Right lobe of liver (tissue), 4 donors: ENCODE data around the gene ADGRB3.
"Not testable (repeated sequence)": the region's sequence is repeated elsewhere in the genome, so short reads cannot be mapped to it uniquely, and the experiment has no call there.

Experiments used
- CTCF ChIP-seq, 4 donors: fragments of 200-600 bp in 3 of 4; fragments of 450-650 bp in 1 of 4; IDR thresholded peaks; one replicate each; pipeline versions ENCODE4 v1.5.1 to v1.8.0; 2016 to 2022; ENCODE audit warnings: antibody characterized with exemption in 4 of 4, mild to moderate bottlenecking in 2 of 4
- POLR2A ChIP-seq: fragments of 450-650 bp; IDR thresholded peaks from one replicate; pipeline ENCODE4 v1.6.1; 2017; ENCODE audit warnings: antibody characterized with exemption, mild to moderate bottlenecking
- donor health status: DM: no; HTN: no; CAD: no.
- donor health status: DM: no; HTN: no; CAD: no.
- donor health status: DM: no; HTN: yes; CAD: no.

GRCh38 chr6:68744376-68744775 is 109.3 kb downstream of the ADGRB3 start:
- not testable (repeated sequence) for TF ChIP-seq POLR2A; CTCF (IDR thresholded peaks at IDR 0.05)
